ENCODE measurements around the gene GRIN2A. TPM values are rescaled to one million over a fixed set of nuclear protein-coding genes. Genes with fewer than 3 reads are reported as not detected.

The GRIN2A gene
- total RNA-seq, 1 donor from 2014 or later, result 7.8 TPM

DNA sequence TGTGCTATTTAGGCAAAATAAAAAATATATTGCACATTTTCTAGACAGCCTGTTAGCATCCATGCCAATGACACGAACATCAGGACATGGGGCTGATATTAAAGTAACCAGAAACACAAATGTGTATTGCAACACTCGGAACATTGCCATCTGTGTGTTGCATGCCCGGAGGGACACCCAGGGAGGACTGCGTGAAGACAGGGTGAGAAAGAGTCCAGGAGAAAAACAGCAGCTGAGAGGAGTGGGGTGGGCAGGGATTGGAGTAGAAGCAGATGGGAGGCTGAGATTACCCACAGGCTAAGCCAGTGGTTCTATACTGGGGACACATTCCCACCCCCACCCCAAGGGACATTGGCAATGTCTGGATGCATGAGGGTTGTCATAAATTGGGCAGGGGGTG is 114.8 kb downstream of the GRIN2A start:
- Histone ChIP-seq H3K4me1 (no peaks in the 10 kb centered on the region), H3K27ac (no peak overlapping the region), H3K27me3 (no peaks in the 10 kb centered on the region), H3K36me3 (no peaks in the 10 kb centered on the region), H3K9me3 (no peaks in the 10 kb centered on the region), H3K4me3 (no peak overlapping the region)
- TF ChIP-seq, protein P1, sequence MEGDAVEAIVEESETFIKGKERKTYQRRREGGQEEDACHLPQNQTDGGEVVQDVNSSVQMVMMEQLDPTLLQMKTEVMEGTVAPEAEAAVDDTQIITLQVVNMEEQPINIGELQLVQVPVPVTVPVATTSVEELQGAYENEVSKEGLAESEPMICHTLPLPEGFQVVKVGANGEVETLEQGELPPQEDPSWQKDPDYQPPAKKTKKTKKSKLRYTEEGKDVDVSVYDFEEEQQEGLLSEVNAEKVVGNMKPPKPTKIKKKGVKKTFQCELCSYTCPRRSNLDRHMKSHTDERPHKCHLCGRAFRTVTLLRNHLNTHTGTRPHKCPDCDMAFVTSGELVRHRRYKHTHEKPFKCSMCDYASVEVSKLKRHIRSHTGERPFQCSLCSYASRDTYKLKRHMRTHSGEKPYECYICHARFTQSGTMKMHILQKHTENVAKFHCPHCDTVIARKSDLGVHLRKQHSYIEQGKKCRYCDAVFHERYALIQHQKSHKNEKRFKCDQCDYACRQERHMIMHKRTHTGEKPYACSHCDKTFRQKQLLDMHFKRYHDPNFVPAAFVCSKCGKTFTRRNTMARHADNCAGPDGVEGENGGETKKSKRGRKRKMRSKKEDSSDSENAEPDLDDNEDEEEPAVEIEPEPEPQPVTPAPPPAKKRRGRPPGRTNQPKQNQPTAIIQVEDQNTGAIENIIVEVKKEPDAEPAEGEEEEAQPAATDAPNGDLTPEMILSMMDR (IDR thresholded peaks at IDR 0.05), result no peak
- DNase-seq (ENCODE audit: low spot score in 2 of 2), result no peak
- intact Hi-C loops (cut with DNase I), result no loop called here

DNA sequence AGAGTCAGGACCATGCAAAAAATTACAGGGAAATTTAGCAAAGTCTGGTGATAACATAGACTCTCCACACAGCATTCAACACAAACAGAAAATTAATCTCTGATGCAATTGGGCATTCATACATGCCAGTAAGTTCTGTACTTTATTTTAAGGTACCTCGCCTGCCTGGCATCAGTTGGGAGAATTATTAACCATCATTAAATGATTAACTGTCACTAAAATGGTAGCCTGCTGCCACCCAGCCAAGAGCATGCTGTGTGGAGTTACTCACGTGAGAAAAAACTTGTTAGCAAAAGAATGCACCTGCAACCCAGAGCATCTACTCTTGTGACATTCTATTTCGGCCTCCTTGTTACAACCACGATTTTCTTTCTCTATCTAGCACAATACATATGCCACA is 117.2 kb downstream of the GRIN2A start:
- DNase-seq (ENCODE audit: low spot score in 2 of 2), result no peak
- no peak overlapping the region for H3K27ac ChIP-seq
- H3K27me3 ChIP-seq, result no peaks in the 10 kb centered on the region

DNA sequence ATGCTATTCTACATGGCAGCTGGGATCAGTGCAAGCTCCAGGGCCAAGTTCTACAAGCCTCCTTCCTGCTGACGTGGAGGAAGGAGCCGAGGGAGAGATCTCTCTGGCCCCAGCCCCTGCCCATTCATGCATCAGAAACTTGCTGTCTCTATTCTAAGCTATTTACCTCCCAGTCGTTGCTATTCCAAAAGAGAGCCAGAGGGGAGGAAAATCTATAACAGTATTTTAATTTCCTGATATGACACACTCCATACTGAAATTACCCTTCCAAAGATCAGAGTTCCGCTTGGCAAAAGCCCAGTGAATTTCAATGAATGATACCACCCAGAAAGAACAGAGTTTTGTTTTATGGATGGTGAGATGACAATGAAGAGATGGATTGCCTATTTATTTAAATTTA is 133.4 kb downstream of the GRIN2A start:
- DNase-seq (ENCODE audit: low spot score in 2 of 2), result no peak
- TF ChIP-seq, protein P1 (IDR thresholded peaks at IDR 0.05), result no peak
- H3K27me3 ChIP-seq, result no peaks in the 10 kb centered on the region
- no peaks in the 10 kb centered on the region for H3K36me3 ChIP-seq
- intact Hi-C loops (cut with DNase I), result no loop called here
- H3K27ac ChIP-seq, result no peak overlapping the region
- no peaks in the 10 kb centered on the region for H3K9me3 ChIP-seq
- no peak overlapping the region for H3K4me3 ChIP-seq
- no peaks in the 10 kb centered on the region for H3K4me1 ChIP-seq

More for the DNA sequence above, 117.2 kb downstream of the GRIN2A start:
- H3K9me3 ChIP-seq, result no peaks in the 10 kb centered on the region
- no peaks in the 10 kb centered on the region for H3K4me1 ChIP-seq
- intact Hi-C loops (cut with DNase I), result no loop called here
- H3K4me3 ChIP-seq, result no peak overlapping the region
- H3K36me3 ChIP-seq, result no peaks in the 10 kb centered on the region
- TF ChIP-seq, protein P1 (IDR thresholded peaks at IDR 0.05), result no peak

DNA sequence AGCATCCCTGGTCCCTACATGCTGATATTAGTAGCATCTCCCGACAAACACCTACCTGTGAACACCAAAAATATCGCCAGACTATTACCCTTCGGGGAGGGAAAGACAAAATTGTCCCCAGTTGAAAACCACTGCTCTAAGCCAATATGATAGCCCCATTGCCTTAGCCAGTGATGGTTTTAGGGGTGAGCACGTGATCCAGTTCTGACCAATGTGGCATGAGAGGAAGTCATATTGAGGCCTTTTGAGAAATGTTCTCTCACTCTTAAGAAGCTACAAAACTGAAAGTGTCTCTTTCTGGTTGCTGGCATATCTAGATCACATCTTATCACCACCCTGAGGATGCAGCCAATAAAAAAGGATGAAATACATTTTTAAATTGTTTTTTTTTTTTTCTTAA is 136.3 kb downstream of the GRIN2A start:
- Histone ChIP-seq H3K9me3 (no peaks in the 10 kb centered on the region), H3K27me3 (no peaks in the 10 kb centered on the region), H3K4me1 (no peaks in the 10 kb centered on the region), H3K4me3 (no peak overlapping the region), H3K36me3 (no peaks in the 10 kb centered on the region), H3K27ac (no peak overlapping the region)
- TF ChIP-seq, protein P1 (IDR thresholded peaks at IDR 0.05), result no peak
- intact Hi-C loops (cut with DNase I), result no loop called here
- no peak for DNase-seq (ENCODE audit: low spot score in 2 of 2)

DNA sequence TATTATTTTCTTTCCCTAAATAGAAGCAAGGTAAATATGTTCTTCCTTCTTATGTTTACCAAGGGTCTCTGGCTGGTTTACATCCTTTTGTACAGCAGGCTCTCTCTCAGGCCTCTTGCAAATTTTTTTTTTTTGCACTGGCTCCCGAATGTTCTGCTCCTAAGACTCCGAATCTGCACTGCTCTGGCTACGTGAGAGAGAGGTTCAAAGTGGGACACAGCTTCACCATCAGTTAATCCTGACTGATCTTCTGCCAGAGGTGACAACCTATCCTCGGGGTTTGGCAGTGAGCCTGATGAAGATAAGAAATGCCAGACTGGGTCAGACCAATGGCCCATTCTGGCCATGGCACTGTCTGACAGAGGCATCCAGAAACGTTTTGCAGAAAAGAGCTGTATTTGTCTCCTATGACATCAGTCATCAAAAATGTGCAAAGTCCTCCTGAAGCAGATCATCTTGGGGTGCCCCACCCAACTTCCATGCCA is 136.9 kb downstream of the GRIN2A start:
- DNase-seq (ENCODE audit: low spot score in 2 of 2), result no peak
- Histone ChIP-seq H3K36me3 (no peaks in the 10 kb centered on the region), H3K27ac (no peak overlapping the region), H3K4me1 (no peaks in the 10 kb centered on the region), H3K4me3 (no peak overlapping the region), H3K9me3 (no peaks in the 10 kb centered on the region), H3K27me3 (no peaks in the 10 kb centered on the region)
- intact Hi-C loops (cut with DNase I), result no loop called here
- TF ChIP-seq, protein P1 (IDR thresholded peaks at IDR 0.05), result no peak
